HepG2 (cell line): Measurements from ENCODE around the gene SMIM22. TPM values are rescaled to one million over a fixed set of nuclear protein-coding genes. Genes with fewer than 3 reads are reported as not detected.
A peak's percentile ranks its signal among the peaks of the same experiment; 100 is the strongest.

Experiments used
- ATAC-seq: fragments of 200-7000 bp; cut with Tn5 transposase; 3 replicates; pipeline ENCODE4 v1.9.1; 2020; ENCODE audit warnings: mild to moderate bottlenecking, moderate library complexity
- BruUV-seq: library from RNA; stranded (reverse); fragments of 400-500 nt; replicated peaks from 2 replicates; lab custom pipeline; 2021; lab: Mats Ljungman, UMichigan
- CTCF ChIA-PET: fragments of 300-600 bp; formaldehyde crosslinking; extraction: SDS; loops from one replicate; lab custom pipeline; 2021; ENCODE audit warnings: low total read pairs, inconsistent platforms, low intra/inter-chr PET ratio; lab: Yijun Ruan, JAX
- POLR2A ChIA-PET: fragments of 350-600 bp; sonication (Branson Sonifier 250); formaldehyde crosslinking; loops from one replicate; lab custom pipeline; 2020; ENCODE audit warnings: antibody characterized with exemption, inconsistent platforms; lab: Yijun Ruan, JAX
- DNase-seq: peaks from one replicate; pipeline ENCODE4 v3.0.0-alpha.2; 2015; ENCODE audit warnings: low spot score
- FAIRE-seq: peaks from 3 replicates; lab custom pipeline; 2011; peaks lifted over from hg19 to GRCh38; lab: Jason Lieb, UNC
- H2AFZ ChIP-seq: one replicate; pipeline ENCODE4 v1.6.1; 2011; ENCODE audit warnings: low read length, inconsistent platforms
- H3K27ac ChIP-seq: fragments of 300-600 bp; 3 replicates; pipeline ENCODE4 v1.8.0; 2011; ENCODE audit warnings: mixed run types, mild to moderate bottlenecking, mixed read lengths, low read length, inconsistent platforms; ENCODE audit not compliant: insufficient read depth; ENCODE audit errors: extremely low read length
- H3K27me3 ChIP-seq, 2 experiments: fragments of 200-600 bp in 1 of 2; 2 replicates in 1 of 2; 3 replicates in 1 of 2; pipeline versions ENCODE4 v1.6.0 to v1.8.0; 2011; ENCODE audit warnings: low read length in 2 of 2, mild to moderate bottlenecking in 2 of 2, moderate library complexity in 2 of 2, inconsistent platforms in 1 of 2; ENCODE audit not compliant: insufficient read depth in 2 of 2, control insufficient read depth in 1 of 2
- H3K36me3 ChIP-seq, 2 experiments: fragments of 200-600 bp in 1 of 2; replicated peaks in 1 of 2; 2 replicates in 1 of 2; 3 replicates in 1 of 2; pipeline versions ENCODE4 v1.5.1 to v1.8.0; 2011; ENCODE audit warnings: low read length in 2 of 2, inconsistent platforms in 1 of 2; ENCODE audit not compliant: insufficient read depth in 2 of 2, control insufficient read depth in 1 of 2
- H3K4me1 ChIP-seq: 2 replicates; pipeline ENCODE4 v1.5.1; 2012; ENCODE audit warnings: low read length, inconsistent platforms; ENCODE audit not compliant: insufficient read depth
- H3K4me2 ChIP-seq: 2 replicates; pipeline ENCODE4 v1.6.0; 2011; ENCODE audit warnings: low read depth, low read length, inconsistent platforms
- H3K4me3 ChIP-seq, 3 experiments: fragments of 200-600 bp in 1 of 3; sonication (generic), shearing (Covaris generic) in 1 of 3; replicated peaks in 1 of 3; 2 replicates each; pipeline ENCODE4 v1.5.1; 2011 to 2016; ENCODE audit warnings: low read length in 3 of 3, inconsistent platforms in 2 of 3, low read depth in 2 of 3, mild to moderate bottlenecking in 2 of 3, control low read depth in 1 of 3, mixed read lengths in 1 of 3; ENCODE audit not compliant: insufficient read depth in 1 of 3
- H3K79me2 ChIP-seq: one replicate; pipeline ENCODE4 v1.6.1; 2011; ENCODE audit warnings: low read length, inconsistent platforms; ENCODE audit not compliant: insufficient read depth
- H3K9ac ChIP-seq: 2 replicates; pipeline ENCODE4 v1.6.0; 2011; ENCODE audit warnings: mild to moderate bottlenecking, low read depth, low read length, inconsistent platforms; ENCODE audit not compliant: insufficient read depth
- H3K9me3 ChIP-seq: 2 replicates; pipeline ENCODE4 v1.5.1; 2012; ENCODE audit warnings: mild to moderate bottlenecking, low read length
- H4K20me1 ChIP-seq: 2 replicates; pipeline ENCODE4 v1.6.0; 2011; ENCODE audit warnings: inconsistent platforms, mild to moderate bottlenecking, low read length, moderate library complexity; ENCODE audit not compliant: insufficient read depth
- AGO2 ChIP-seq: fragments of 200-400 bp; formaldehyde crosslinking; optimal IDR thresholded peaks from 2 replicates; pipeline ENCODE3; 2017; ENCODE audit warnings: mild to moderate bottlenecking, low read depth, low read length, moderate library complexity
- FOXJ3 ChIP-seq: sonication (generic); formaldehyde crosslinking; IDR thresholded peaks from 2 replicates; pipeline ENCODE4 v1.4.0; 2020; ENCODE audit warnings: missing genetic modification reagents, mild to moderate bottlenecking, borderline replicate concordance
- RBFOX2 ChIP-seq: fragments of 200-400 bp; formaldehyde crosslinking; IDR thresholded peaks from 2 replicates; pipeline ENCODE4 v1.6.1; 2017; ENCODE audit warnings: low read depth, mild to moderate bottlenecking, low read length
- ZMAT3 ChIP-seq: sonication (generic); formaldehyde crosslinking; conservative IDR thresholded peaks from 2 replicates; pipeline ENCODE4 v1.7.0; 2021; ENCODE audit warnings: missing genetic modification reagents
- WGBS: methylation state at CpG from one replicate; pipeline ENCODE4 v1.1.6; 2017; ENCODE audit warnings: low lambda C conversion rate; 5-methylcytosine and 5-hydroxymethylcytosine counted together
- in situ Hi-C: cut with HindIII; loops from 2 replicates; pipeline ENCODE4 v1.10.0; 2017; ENCODE audit warnings: low pct_unique_long_range_greater_than_20kb; ENCODE audit not compliant: extremely low pct_ligation_motif_present
- intact Hi-C: fragments of 100-400 bp; cut with micrococcal nuclease; formaldehyde crosslinking; loops from one replicate; pipeline ENCODE4 v1.10.0; 2022; ENCODE audit not compliant: unreplicated experiment
- polyA plus RNA-seq, 8 experiments: library from polyadenylated mRNA; depleted of rRNA in 3 of 8; stranded (reverse) in 7 of 8; unstranded in 1 of 8; fragments of >200 nt; fragmentation: Illumina TruSeq in 4 of 8; extraction: Trizol in 4 of 8; gene quantifications; 2 replicates each; pipeline versions ENCODE4 v1.2.1 to v1.2.3, GENCODE V29; 2011 to 2016; ENCODE audit warnings: low read depth in 4 of 8, missing spikeins in 1 of 8, mixed read lengths in 1 of 8; ENCODE audit not compliant: insufficient read depth in 1 of 8
- total RNA-seq, 5 experiments: library from RNA; depleted of rRNA; stranded (reverse); fragments of >200 nt; fragmentation: Illumina TruSeq; extraction: Trizol; gene quantifications; 2 replicates each; pipeline ENCODE4 v1.2.3, GENCODE V29; 2016; ENCODE audit warnings: low read depth in 1 of 5

The SMIM22 gene
- total and polyA plus RNA-seq, 2 of the 13 experiments (the other 11 are each of a cell fraction or from before 2014, with no cell fraction given) = not detected

DNA sequence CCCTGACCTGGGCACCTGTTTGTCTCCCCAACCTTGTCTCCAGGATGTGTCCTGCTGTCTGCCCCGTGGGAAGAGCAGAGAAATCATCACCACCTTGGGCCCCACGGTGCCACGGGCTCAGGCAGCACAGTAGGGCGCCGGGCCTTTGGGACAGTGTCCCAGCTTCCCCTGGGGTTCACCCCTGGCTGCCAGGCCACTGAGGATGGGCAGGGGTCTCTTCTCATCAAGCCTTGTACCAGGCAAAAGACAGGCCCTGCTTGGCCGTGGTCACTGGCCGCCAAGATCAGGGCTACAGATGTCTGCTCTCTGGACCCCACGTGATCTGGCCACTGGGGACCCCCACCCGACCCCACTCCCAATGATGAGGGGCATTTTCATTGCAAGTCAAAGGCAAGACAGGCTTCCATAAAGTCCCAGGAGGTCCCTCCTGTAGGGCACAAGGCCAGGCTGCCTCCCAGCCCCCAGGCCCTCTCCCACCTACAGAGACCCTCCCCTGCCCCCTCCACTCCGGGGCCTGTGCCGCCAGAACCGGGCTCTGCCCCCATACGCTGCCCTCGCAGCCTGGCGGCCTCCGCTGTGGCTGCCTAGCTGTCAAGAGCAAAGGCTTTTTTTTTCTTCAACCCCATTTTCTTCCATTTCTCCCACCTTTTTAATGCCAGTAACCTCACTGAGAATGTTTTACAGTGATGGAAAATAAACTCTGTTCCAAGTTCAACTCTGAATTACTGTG lies 46.3 kb upstream of the SMIM22 start:
- H3K4me3 ChIP-seq = no peak overlapping the region
- no peaks in the 10 kb centered on the region for H3K27me3 ChIP-seq
- no peak overlapping the region for H3K4me2 ChIP-seq
- H2AFZ ChIP-seq = no peak overlapping the region
- no TSS peak for BruUV-seq
- TF ChIP-seq FOXJ3 (CRISPR knock-in tag) (no peak), AGO2 (peak; percentile 84)
- POLR2A ChIA-PET = no interaction called here
- H3K9ac ChIP-seq = no peak overlapping the region
- peaks cover under 1% of the 10 kb centered on the region; the same call in 1 of the 2 replicates for H3K4me1 ChIP-seq
- in situ Hi-C loops (no loop called here), intact Hi-C loops (no loop called here)
- no peak for DNase-seq
- 93% methylated on average over 7 of the region's 16 CpGs for WGBS
- no peaks in the 10 kb centered on the region for H3K79me2 ChIP-seq
- no peaks in the 10 kb centered on the region for H4K20me1 ChIP-seq
- H3K27ac ChIP-seq = no peak overlapping the region
- CTCF ChIA-PET = no interaction called here
- H3K9me3 ChIP-seq = no peaks in the 10 kb centered on the region
- FAIRE-seq = no peak
- ATAC-seq = no peak
- H3K36me3 ChIP-seq = peaks cover 17 to 29% of the 10 kb centered on the region in 2 experiments

DNA sequence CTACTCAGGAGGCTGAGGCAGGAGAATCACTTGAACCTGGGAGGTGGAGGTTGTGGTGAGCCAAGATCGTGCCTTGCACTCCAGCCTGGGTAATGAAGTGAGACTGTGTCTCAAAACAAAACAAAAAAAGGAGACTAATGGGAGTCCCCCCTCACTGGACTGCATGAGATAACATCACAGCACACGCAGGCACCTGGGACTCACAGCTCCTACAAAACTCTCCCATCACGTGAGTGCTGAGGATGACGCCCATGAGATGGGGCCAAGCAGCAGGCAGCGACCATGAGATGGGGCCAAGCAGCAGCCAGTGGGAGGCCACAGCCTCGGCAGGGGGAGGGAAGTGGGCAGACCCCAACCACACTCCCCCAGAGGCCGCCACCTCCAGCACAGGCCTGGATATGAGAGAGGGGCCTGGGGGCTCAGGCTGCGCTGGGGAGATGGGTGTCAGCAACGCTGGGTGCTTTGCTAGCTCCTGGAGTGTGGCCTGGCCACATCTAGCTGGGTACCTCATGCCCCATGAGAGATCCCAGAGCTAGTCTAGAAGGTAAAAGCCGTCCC lies 45.4 kb upstream of the SMIM22 start:
- Histone ChIP-seq H3K79me2 (no peaks in the 10 kb centered on the region), H4K20me1 (no peaks in the 10 kb centered on the region), H3K9ac (no peak overlapping the region), H3K9me3 (no peaks in the 10 kb centered on the region), H2AFZ (no peak overlapping the region), H3K4me2 (no peak overlapping the region), H3K27ac (no peak overlapping the region), H3K27me3 (no peaks in the 10 kb centered on the region), H3K36me3 (peaks cover 17 to 31% of the 10 kb centered on the region in 2 experiments), H3K4me3 (no peak overlapping the region), H3K4me1 (no peaks in the 10 kb centered on the region)
- no peak for FAIRE-seq
- TF ChIP-seq RBFOX2 = 0 out of 2 replicates have a peak, but pooled peaks have one; percentile 17
- no peak for TF ChIP-seq ZMAT3
- peak; percentile 83 for TF ChIP-seq AGO2
- WGBS = 98% methylated on average over 4 of the region's 10 CpGs
- no peak for ATAC-seq
- POLR2A ChIA-PET = interaction anchor here (0.9 kb wide), 1 partner anchor 15 kb away, joined by 3 read pairs; no protein-coding TSS in a partner anchor
- CTCF ChIA-PET = no interaction called here
- intact Hi-C loops (no loop called here), in situ Hi-C loops (no loop called here)
- DNase-seq = no peak
- BruUV-seq = no TSS peak
